Effector CD8-positive, alpha-beta T cell (primary cell): ENCODE measurements around the gene SETD5.

ENCODE experiments used
- DNase-seq: peaks from one replicate; lab custom pipeline; 2025; lab: John Stamatoyannopoulos, UW

SETD5 gene

DNA sequence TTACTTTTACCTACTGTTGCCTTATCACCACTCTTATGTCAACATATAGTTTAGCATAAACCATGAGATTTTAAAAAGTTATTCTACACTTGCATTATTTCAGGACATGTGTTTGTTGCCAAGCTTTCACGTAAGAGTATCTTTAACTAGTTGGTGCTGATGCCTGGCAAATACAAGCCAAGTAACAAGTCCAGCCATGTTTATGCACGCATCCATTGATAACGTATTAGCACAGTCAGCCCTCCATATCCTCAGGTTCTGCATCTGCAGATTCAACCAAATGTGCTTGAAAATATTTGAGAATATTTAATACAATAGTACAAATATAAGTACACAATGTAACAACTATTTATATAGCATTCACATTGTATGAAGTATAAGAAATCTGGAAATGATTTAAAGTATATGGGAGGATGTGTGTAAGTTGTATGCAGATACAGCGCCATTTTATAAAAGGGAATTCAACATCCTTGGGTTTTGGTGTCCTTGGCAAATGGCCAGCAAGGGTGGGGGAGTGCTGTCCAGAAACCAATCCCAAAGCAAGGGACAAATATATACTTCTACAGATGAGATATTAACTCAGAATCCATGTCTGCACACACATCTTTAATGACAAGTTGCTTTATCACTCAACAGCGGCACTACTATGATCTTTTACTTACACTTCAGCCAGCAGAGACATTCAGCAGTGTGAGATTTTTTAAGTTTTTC is 8.7 kb upstream of the SETD5 start:
- no peak for DNase-seq

GRCh38 chr3:9390265-9390888 is 7.0 kb upstream of the SETD5 start:
- DNase-seq = no peak

GRCh38 chr3:9392041-9392440 is 5.4 kb upstream of the SETD5 start:
- DNase-seq = no peak

GRCh38 chr3:9395570-9396300 is 1.7 kb upstream of the SETD5 start:
- no peak for DNase-seq

- peak; percentile 88 for DNase-seq
These were observed 1.1 kb upstream of the SETD5 start for GRCh38 chr3:9396301-9396631.

GRCh38 chr3:9396632-9397331 is 633 bp upstream of the SETD5 start:
- peak; percentile 99 for DNase-seq

DNA sequence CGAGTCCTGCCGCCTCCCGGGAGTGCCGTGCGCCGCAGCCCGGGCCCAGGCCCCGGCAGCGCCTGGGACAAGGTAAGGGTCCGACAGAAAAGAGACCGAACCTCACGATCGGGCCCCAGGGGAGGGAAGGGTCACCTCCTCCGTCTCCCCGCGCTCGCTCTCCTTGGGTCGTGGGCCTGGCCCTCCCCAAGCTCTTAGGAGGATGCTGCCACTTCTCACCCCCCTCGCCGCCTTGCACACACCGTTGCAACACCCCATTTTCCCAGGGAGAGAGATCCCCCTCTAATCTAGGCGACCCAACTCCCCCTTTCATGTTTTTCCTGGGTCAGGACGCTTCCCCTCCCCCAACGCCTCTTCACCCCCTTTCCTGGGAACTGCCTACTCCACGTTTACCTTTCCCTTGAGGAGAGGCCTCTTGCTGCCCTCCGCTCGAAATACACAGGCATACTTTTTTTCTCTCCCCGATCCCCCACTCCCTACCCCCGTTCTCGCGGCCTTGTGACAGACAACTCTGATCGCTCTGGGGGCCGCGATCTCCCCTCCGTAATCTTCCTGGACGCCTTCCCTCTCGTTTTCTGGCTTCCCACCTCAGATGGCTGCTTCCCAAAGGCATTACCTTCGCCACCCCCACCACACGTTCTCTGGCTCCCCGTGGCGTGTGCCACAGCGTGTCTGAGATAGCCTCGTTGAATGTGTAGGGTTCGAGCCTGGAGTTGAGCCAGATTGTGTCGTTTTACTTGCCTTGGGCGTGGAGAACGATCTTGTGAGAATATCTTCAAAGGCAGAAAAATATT is 688 bp downstream of the SETD5 start:
- DNase-seq = peak; percentile 45

GRCh38 chr3:9398700-9399336 is 1.4 kb downstream of the SETD5 start:
- peak; percentile 8 for DNase-seq

GRCh38 chr3:9399337-9399703 is 1.9 kb downstream of the SETD5 start:
- DNase-seq = no peak

- DNase-seq = no peak
These were observed 2.3 kb downstream of the SETD5 start for GRCh38 chr3:9399746-9400145.

- DNase-seq = no peak
These were observed 3.2 kb downstream of the SETD5 start for GRCh38 chr3:9400616-9401015.

- DNase-seq = no peak
These were observed 4.6 kb downstream of the SETD5 start for GRCh38 chr3:9401986-9402385.

DNA sequence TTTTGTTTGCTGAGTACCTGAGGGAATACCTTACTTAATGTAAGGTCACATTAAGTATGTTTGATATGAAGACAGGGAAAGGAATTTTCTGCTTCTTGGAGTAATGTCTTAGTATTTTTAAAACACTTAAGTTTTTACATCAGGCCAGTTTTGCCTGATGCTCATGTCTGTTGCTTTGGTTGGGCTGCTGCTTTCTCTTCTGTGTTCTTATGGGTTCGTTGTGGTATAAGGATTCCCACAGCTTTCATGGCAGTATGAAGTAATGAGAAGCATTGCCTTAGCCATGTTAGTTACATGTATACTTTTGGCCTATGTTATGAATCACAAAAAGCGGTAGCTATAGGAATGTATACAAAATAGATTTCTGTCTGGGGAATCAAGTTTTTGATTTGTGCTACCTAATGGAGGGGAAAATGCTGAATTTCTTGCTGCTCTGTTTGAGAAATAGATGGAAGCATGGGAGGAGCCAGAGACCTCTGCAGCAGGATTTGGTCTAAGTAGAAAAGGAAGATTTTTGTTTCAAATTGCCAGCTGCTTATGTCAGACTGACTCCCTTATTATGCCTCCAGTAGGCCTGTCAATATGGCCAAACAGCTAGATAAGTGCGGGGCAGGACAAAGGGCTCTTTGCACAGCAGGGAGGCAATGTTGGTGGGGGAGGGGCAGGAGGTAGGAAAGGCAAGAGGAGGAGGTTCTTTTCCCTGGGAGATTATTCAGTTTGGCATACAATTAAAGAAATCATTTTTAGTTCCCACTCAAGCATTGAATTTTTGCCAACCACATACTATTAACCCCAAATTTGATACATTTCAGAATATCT is 5.2 kb downstream of the SETD5 start:
- DNase-seq = no peak

GRCh38 chr3:9403463-9403862 is 6.0 kb downstream of the SETD5 start:
- no peak for DNase-seq

DNA sequence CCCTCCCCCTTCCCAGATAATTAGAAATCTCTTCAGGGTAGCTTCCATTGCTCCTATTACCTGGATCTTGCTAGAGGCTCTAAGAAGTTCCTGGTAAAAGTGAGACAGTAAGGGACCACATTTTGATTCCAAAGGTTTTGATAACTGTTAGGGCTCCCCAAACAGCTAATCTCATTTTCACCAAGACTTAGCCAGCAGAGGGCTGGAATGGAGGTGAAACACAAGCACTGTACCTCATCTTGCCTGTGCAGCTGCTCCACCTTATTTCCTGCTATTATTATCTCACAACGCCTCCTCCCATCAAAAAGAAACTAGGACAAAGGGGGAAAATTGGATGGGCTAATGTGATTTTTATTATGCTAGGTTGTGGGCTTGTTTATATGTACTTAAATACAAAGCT is 7.3 kb downstream of the SETD5 start:
- no peak for DNase-seq

DNA sequence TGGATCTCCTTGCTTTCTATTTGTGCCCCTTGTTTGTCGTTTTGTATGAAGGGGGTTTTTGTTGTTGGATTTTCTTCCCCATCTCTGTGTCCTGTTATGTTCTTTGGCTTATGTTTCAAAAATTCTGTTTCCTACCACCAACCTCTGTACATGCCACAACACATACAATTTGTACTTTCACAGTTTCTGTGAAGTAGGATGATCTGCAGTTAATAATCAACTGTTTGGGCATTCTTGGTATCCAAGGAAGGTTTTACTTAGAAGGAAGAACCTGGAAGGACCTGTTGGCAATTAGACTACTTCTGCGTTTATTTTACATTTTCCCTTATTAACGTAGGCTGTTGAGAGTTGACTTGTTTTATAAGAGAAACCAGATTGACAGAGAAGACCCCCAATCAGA is 8.3 kb downstream of the SETD5 start:
- DNase-seq = no peak

DNA sequence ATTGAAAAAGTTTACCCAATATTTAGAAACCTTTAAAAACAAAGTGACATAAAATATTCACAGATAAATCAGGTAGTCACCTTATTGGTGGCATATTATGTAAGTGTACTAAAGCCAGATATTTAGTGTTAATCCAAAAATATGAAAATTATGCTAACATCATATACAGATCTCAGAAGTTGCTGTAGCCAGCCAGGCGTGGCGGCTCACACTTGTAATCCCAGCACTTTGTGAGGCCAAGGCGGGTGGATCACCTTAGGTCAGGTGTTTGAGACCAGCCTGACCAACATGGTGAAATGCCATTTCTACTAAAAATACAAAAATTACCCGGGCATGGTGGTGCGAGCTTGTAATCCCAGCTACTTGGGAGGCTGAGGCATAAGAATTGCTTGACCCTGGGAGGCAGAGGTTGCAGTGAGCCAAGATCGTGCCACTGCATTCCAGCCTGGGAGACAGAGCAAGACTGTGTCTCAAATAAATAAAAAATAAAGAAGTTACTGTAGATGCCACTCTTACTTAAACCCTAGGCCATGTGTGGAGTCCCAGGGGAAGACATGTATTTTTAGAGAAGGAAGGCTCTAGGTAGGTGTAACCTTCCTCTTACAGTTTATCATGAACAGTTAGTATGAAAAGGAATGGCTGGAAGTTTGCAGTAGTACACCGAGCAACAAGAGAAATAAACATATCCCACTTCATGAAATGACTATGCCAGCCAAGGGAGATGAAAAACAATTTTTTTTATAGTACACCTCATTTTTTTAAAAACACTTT is 9.6 kb downstream of the SETD5 start:
- no peak for DNase-seq

DNA sequence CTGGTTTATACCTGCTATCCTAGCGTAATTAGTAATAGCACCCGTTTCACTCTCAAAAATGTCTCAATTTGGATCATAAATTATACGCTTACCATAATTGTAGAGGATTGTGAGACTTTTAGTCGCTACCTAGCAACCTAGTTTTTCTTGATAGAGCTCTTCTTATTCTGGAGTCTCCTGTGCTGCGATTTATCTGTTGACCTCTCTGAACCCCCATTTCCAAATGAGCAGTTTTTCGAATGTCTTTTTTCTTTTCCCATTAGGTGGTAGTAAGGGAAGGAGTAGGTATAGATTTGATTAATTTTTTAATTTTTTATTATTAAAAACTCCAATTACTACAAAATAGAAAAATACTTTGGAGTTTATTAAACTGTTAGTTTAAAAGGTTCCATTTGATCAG is 10.6 kb downstream of the SETD5 start:
- no peak for DNase-seq

- DNase-seq = no peak
These were observed 11.1 kb downstream of the SETD5 start for GRCh38 chr3:9408546-9408945.
